ENCODE data around the gene UBQLN4. TPM values are rescaled to one million over a fixed set of nuclear protein-coding genes. Genes with fewer than 3 reads are reported as not detected.

UBQLN4 gene
- 64.3 and 65.0 TPM in 2 replicates for total RNA-seq

DNA sequence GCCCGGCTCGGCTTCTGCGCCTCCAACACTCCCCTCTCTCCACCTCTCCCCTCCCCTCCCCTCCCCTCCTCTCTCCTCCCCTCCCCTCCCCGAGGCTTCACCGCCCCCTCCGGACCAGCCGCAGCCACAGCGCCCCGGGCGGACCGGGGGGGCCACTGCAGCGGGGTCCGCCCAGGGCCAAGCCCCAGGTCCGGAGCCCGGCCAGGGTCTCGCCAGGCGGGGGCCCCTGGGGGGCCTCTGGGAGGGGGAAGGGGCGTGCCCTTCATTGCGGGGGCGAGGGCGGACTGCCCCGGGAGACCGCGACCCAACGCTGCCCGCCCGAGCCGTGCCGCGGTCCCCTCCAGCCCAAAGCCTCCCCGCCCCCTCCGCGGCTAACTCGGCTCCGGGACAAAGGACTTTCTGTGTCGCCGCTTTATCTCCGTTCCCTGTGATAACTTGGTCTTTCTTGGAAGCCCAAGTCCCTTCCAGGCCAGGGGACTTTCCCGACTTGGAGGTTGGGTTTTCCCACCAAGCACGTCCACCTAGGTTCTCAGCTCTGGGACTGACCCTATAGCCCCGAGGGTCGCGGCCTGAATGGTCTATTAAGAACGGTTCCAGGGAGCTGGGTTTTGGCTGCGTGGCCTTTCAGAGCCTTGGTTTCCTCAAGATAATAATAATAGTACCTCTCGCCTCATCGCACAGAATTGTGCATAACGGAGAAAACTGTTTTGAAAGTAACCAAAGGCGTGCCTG is at the start of gene UBQLN4:
TSS of gene UBQLN4 (minus strand) at position 31 of the 732 bp plus-strand sequence. CDS start 97 bp downstream, outside the sequence.
- peak within 1 kb of the TSS; percentile 95 for H3K27ac Mint-ChIP-seq
- peak within 1 kb of the TSS; percentile 98 for H3K4me3 Mint-ChIP-seq
- peaks cover 38% of the 10 kb centered on the region for H3K36me3 Mint-ChIP-seq (ENCODE audit: low read depth)
- H3K27me3 Mint-ChIP-seq: no peaks in the 10 kb centered on the region
- H3K9me3 Mint-ChIP-seq: no peaks in the 10 kb centered on the region
- intact Hi-C loops (cut with micrococcal nuclease): loop anchor here (1.0 to 10.0 kb wide), 11 partner anchors 28 to 671 kb away; partner anchors contain the start of genes CCT3, ISG20L2, KHDC4 and MEF2D
- peaks cover 30% of the 10 kb centered on the region for H3K4me1 Mint-ChIP-seq
- peak; percentile 95 for DNase-seq

DNA sequence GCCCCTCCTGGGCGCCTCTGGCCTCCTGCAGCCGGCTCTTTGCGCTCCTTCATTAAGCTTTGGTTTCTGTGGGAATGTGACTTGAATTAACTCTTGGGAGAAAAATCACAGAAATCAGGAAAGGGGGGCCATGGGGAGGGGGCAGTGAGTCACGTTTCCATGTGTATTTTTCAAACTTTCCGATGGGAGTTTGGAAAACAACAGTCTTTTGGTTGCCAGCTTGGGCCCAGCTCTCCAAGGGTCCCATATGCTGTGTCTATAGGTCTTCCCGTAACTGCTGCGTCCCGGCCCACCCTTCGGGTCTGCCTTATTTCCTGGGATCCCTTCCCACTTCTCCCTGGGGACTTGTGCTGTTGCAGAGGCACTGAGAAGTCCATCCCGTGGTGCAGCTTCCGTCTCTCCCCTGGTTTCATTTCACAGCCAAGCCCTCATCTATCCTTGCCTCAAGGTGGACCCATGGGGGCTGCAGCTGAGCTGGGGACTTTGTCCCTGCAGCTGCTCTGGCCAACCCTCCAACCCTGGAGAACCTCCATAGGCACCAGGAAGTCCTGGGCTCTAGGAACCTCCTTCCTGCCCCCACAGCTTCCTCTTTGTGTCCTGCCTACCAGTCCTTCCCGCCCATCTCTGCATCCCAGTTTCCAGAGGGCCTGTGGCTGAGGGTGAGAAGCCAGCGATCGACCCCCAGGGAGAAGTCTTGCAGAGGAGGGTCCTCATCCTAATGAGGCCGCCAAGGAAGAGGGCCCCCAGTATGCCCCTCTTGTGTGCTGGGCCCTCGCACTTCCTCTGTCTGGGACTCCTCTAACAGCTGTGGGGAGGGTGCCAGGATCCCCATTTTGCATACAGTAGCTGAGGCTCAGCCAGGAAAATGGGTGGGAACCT is 49.3 kb upstream of the UBQLN4 start:
- H3K4me3 Mint-ChIP-seq: no peak overlapping the region

DNA sequence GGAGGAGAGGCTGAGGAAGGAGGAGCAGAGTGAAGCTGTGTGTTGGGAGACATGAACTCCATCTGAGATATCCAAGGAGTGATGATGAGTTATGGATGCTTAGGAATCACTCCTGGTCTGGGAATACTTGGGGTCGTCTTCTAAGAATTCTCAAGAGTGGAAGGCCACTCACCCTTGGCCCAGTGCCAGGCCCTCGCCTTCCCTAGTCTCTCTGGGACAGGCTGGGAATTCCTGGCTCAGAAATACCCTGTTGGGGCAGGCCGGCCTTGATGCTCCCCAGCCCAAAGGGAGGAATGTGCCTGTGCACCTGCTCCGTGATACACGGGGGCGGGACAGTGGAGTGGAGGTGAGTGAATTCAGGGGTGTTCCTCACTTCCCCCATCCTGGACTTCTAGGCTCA is 48.3 kb upstream of the UBQLN4 start:
- Mint-ChIP-seq H3K9me3 (peaks cover 5% of the 10 kb centered on the region), H3K27me3 (peaks cover 30% of the 10 kb centered on the region), H3K4me1 (peaks cover 67% of the 10 kb centered on the region), H3K27ac (no peak overlapping the region), H3K36me3 (ENCODE audit: low read depth) (no peaks in the 10 kb centered on the region), H3K4me3 (no peak overlapping the region)
- intact Hi-C loops (cut with micrococcal nuclease): no loop called here
- no peak for DNase-seq

More for the DNA sequence above, 49.3 kb upstream of the UBQLN4 start:
- no peak for DNase-seq
- Mint-ChIP-seq H3K4me1 (peaks cover 63% of the 10 kb centered on the region), H3K27ac (peak overlapping the region; percentile 96), H3K9me3 (peaks cover 5% of the 10 kb centered on the region), H3K36me3 (ENCODE audit: low read depth) (no peaks in the 10 kb centered on the region), H3K27me3 (peaks cover 34% of the 10 kb centered on the region)
- intact Hi-C loops (cut with micrococcal nuclease): no loop called here

DNA sequence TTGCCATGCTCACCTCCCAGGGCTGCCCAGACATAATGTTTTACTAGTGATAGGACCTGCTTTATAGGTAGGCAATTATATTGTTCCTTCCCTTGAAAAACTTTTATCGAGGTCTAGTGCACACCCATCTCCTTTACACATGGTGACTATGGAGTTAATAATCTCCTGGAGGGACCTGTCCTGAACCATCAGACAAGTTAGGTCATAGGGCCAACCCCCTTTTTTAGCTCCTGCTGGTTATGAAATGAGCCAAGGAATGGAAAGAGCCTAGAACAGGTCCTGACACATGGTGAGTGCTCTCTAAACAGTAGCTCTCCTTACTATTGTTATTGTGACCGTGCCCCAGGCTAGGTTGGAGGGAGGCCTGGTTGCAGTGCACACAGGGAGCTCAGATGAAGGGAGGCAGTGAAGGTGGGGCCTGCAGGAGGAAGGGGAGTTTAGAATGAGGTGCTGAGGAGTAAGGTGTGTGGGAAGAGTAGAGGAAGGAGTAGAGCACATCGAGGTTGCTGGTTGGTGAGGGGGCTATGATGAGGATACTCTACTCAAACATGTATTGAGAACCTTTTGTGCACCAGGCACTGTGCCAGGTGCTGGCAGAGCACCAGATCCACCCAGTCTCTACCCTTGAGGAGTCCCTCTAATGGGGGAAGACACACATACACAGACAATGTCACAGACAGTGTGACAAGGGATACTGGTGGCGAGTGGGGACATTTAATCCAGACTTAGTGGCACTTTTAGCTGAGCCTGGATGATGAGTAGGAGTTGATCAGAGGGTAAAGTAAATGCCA is 46.8 kb upstream of the UBQLN4 start:
- Mint-ChIP-seq H3K4me1 (peaks cover 67% of the 10 kb centered on the region), H3K4me3 (no peak overlapping the region), H3K9me3 (peaks cover 5% of the 10 kb centered on the region), H3K27me3 (peaks cover 31% of the 10 kb centered on the region), H3K27ac (peak overlapping the region; percentile 76), H3K36me3 (ENCODE audit: low read depth) (no peaks in the 10 kb centered on the region)
- intact Hi-C loops (cut with micrococcal nuclease): no loop called here
- no peak for DNase-seq

DNA sequence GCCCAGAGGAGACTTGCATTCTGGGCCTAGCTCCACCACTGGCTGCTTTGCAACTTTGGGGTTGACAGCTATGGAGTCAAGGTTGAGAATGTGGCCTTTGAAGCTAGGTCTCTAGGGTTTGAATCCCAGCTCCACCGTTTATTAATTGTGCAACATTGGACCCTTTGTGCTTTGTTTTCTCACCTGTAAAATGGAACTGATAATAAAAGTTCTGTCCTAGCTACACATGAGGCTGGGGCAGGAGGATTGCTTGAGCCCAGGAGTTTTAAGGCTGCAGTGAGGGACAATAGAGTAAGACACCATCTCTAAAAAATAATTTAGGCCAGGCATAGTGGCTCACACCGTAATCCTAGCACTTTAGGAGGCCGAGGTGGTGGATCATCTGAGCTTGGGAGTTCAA is 45.7 kb upstream of the UBQLN4 start:
- H3K4me1 Mint-ChIP-seq: peaks cover 56% of the 10 kb centered on the region
- H3K36me3 Mint-ChIP-seq (ENCODE audit: low read depth): no peaks in the 10 kb centered on the region
- no peak for DNase-seq
- H3K27me3 Mint-ChIP-seq: peaks cover 31% of the 10 kb centered on the region
- H3K27ac Mint-ChIP-seq: peak overlapping the region; percentile 57
- H3K9me3 Mint-ChIP-seq: peaks cover 5% of the 10 kb centered on the region
- intact Hi-C loops (cut with micrococcal nuclease): no loop called here
- H3K4me3 Mint-ChIP-seq: no peak overlapping the region

DNA sequence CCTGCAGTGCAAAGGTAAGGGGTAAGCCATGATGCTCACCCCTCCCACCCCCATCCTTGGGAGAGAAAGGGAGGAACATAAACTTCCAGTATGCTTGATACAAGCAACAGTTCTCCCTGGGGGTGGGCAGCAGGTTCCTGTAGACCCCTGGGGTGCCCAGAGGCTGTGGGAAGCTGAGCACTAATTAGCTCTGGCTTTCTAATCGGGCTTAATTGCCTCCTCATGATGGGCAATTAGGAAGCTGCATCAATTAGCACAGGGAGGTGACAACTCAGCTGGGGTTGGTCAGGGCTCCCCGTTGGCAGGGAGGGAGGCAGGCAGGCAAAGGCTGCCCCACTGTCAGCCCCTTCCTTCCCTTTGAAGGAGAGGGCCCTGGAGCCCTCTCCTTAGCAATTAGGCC is 45.2 kb upstream of the UBQLN4 start:
- intact Hi-C loops (cut with micrococcal nuclease): no loop called here
- Mint-ChIP-seq H3K36me3 (ENCODE audit: low read depth) (no peaks in the 10 kb centered on the region), H3K9me3 (peaks cover 5% of the 10 kb centered on the region), H3K4me3 (peak overlapping the region; percentile 47), H3K27me3 (peaks cover 34% of the 10 kb centered on the region), H3K27ac (peak overlapping the region; percentile 97), H3K4me1 (peaks cover 52% of the 10 kb centered on the region)
- no peak for DNase-seq

DNA sequence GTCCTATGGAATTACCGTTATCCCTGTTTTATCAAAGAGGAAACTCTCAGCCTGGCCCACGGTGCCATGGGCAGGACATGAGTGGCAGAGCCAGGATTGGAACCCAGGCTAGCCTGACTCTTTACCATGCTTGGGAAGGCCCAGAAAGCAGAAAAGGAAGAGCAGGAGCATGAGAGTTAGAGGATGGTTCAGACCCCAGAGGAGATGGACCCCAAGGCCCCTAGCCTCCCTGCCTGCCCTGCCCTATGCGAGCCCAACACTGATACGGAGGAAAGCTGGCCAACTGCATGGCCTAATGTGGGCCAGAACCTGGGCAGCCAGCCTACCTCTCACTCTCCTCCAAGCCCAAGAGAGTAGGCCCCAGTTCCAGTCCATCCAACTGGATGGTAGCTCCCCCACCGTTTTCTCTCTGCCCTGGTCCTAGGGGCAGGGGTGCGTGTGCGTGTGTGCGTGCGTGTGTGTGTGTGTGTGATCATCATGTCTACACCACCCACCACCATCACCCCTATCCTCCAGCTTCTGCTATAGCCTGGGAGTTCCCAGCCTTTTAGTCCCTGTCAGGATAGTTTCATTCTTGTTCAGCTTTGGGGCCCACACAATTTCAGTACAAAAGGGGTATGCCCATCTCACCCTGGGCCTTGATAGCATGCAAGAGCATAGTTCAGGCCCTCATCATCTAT is 44.0 kb upstream of the UBQLN4 start:
- peak overlapping the region; percentile 97 for H3K27ac Mint-ChIP-seq
- H3K4me3 Mint-ChIP-seq: peak overlapping the region; percentile 47
- H3K4me1 Mint-ChIP-seq: peaks cover 46% of the 10 kb centered on the region
- no peaks in the 10 kb centered on the region for H3K36me3 Mint-ChIP-seq (ENCODE audit: low read depth)
- H3K27me3 Mint-ChIP-seq: peaks cover 33% of the 10 kb centered on the region
- peak; percentile 75 for DNase-seq
- intact Hi-C loops (cut with micrococcal nuclease): loop anchor here (1.0 kb wide), 4 partner anchors 9 to 126 kb away; partner anchors contain the start of gene LMNA
- H3K9me3 Mint-ChIP-seq: peaks cover 5% of the 10 kb centered on the region

DNA sequence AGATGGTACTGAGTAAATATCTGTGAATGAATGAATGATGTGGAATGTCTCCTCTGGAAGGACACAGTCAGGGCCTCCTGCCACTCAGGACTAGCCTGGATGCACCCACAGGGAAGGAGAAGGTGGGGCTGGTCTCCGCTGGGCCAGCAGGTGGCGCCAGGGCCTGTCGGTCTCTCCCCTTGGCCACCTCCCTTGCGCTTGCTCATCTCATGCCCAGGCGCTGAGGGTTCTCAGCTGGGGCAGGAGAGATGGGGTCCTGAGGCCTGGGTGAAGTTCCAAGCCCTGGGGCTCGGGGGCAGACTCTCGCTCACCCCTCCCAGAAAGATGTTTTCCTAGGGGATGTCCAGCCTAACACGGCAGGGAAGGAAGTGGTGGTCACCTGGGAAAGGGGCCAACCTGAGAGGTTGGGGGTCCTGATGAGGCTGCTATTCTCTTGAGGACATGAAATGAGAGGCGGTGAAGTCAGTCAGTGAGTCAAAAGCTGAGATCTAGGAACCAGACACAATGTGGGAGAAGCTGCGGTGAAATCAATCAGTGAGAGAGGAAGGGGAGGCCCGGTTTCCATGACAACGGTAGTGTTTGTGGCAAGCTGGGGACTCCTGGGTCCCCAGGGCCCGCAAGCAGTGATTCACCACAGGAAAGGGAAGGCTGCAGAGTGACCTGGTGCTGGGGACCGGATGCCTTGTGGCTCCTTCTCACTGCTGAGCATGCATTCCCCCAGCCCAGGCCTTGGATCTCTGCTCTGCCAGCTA is 43.2 kb upstream of the UBQLN4 start:
- Mint-ChIP-seq H3K27me3 (peaks cover 34% of the 10 kb centered on the region), H3K36me3 (ENCODE audit: low read depth) (no peaks in the 10 kb centered on the region), H3K27ac (peak overlapping the region; percentile 97), H3K4me1 (peaks cover 46% of the 10 kb centered on the region), H3K9me3 (peaks cover 5% of the 10 kb centered on the region), H3K4me3 (peak overlapping the region; percentile 47)
- DNase-seq: peak; percentile 94
- intact Hi-C loops (cut with micrococcal nuclease): loop anchor here (1.0 kb wide), 4 partner anchors 9 to 126 kb away; partner anchors contain the start of gene LMNA

DNA sequence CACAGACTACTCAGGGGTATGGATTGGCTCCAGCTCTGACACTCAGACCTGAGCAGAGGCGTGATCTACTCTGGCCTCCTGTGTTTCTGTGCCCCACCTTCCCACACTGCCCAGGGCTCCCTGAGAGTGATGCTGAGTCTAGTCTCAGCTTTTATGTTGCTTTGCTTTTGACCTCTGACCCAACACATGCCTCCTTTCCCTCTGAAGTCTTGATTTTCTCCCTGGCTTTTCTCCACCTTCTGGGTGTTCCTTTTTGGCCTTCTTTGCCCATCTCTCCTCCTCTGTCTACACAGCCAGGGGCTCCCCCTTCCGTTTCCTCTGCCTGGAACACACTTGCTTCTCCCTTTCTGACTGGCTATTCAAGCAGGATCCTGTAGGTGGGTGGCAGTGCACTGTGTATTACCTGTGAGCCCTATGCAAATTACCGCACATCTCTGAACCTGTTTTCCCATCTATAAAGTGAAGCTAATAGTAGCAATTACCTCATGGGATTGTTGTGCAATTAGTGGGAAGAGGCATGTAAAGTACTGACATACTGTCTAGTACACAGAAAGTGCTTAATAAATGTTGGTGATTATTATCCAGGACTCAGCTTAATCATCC is 42.4 kb upstream of the UBQLN4 start:
- Mint-ChIP-seq H3K4me1 (peaks cover 41% of the 10 kb centered on the region), H3K27ac (peak overlapping the region; percentile 97), H3K4me3 (peak overlapping the region; percentile 47), H3K27me3 (peaks cover 29% of the 10 kb centered on the region), H3K9me3 (peaks cover 5% of the 10 kb centered on the region), H3K36me3 (ENCODE audit: low read depth) (no peaks in the 10 kb centered on the region)
- intact Hi-C loops (cut with micrococcal nuclease): no loop called here
- DNase-seq: no peak

DNA sequence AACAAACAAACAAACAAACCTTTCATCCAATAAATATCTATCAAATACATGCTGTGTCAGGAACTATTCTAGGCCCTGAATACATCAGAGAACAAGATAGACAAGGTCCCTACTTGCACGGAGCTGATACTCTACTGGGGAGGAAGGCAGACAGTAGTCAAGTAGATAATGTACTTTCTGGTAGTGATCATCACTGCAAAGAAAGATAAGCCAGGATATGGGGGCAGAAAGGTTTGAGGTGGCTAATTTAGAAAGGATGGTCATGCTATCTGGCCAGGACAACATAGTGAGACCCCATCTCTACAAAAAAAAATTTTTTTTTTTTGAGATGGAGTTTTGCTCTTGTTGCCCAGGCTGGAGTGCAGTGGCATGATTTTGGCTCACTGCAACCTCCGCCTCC is 38.0 kb upstream of the UBQLN4 start:
- peaks cover 13% of the 10 kb centered on the region for H3K4me1 Mint-ChIP-seq
- intact Hi-C loops (cut with micrococcal nuclease): no loop called here

DNA sequence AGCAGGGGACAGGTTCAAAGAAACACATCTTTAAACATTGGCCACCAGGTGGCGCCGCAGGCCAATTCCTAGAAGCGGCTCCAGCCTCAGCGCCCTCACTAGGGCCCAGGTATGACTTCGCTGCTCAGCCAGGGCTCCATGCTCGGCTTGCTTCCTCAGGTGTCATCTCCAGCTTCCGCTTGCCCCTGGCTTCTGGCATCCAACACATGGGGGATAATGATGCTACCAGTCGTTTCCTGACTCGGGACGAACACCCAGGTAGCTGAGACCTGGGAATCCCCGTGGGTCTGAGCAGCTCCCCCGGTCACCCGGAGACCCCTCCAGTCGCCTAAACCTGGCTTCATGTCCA is 37.2 kb upstream of the UBQLN4 start:
- H3K9me3 Mint-ChIP-seq: no peaks in the 10 kb centered on the region
- H3K27me3 Mint-ChIP-seq: peaks cover 41% of the 10 kb centered on the region
- intact Hi-C loops (cut with micrococcal nuclease): loop anchor here (1.0 kb wide), 1 partner anchor 39 kb away; no protein-coding TSS in a partner anchor
- H3K4me1 Mint-ChIP-seq: peaks cover 6% of the 10 kb centered on the region
- no peaks in the 10 kb centered on the region for H3K36me3 Mint-ChIP-seq (ENCODE audit: low read depth)
- no peak overlapping the region for H3K4me3 Mint-ChIP-seq
- DNase-seq: peak; percentile 95
- no peak overlapping the region for H3K27ac Mint-ChIP-seq

More for the DNA sequence above, 38.0 kb upstream of the UBQLN4 start:
- no peaks in the 10 kb centered on the region for H3K36me3 Mint-ChIP-seq (ENCODE audit: low read depth)
- H3K4me3 Mint-ChIP-seq: no peak overlapping the region
- no peaks in the 10 kb centered on the region for H3K9me3 Mint-ChIP-seq
- DNase-seq: no peak
- H3K27ac Mint-ChIP-seq: no peak overlapping the region
- peaks cover 34% of the 10 kb centered on the region for H3K27me3 Mint-ChIP-seq

DNA sequence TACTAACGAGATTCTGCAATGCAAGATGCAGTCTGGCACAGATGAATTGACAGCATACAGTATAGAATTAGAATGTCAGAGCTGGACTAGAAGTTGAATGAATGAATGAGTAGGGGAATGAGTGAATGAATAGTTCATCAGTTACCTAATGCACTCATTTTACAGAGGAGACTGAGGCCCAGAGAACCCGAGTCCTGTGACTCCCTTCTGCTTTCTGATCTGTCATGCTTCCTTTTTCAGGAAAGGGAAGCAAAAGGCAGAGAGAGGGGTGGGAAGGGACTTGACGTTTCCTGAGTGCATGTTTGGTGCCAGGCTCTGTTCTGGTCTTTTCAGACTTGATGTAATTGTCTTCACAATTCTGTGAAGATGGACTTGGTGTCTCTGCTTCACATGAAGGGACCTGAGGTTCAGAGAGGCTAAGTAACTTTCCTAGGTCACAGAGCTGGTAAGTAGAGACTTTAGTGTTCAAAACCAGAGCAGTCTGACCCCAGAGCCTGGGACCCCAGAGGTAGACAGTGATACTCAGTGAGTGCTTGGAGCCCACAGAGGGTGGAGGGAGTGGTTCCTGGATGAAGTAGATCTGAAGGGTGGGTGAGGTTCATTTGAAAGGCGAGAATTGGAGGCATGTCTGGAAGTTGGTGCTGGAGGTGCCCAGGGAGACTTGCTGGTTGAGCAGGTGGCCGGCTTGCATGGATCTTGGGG is 36.7 kb upstream of the UBQLN4 start:
- DNase-seq: no peak
- no peak overlapping the region for H3K4me3 Mint-ChIP-seq
- H3K4me1 Mint-ChIP-seq: peaks cover 2% of the 10 kb centered on the region
- intact Hi-C loops (cut with micrococcal nuclease): loop anchor here (1.0 kb wide), 1 partner anchor 40 kb away; no protein-coding TSS in a partner anchor
- no peak overlapping the region for H3K27ac Mint-ChIP-seq
- H3K36me3 Mint-ChIP-seq (ENCODE audit: low read depth): no peaks in the 10 kb centered on the region
- H3K27me3 Mint-ChIP-seq: peaks cover 44% of the 10 kb centered on the region
- no peaks in the 10 kb centered on the region for H3K9me3 Mint-ChIP-seq

Data from activated CD4-positive, alpha-beta T cell treated with anti-CD3 and anti-CD28 coated beads, Interleukin-2, amount 10 ng/mL, durations not matched to agents 24 days and 14 days (primary cell).